DOHH2 (cell line): ENCODE data around the gene SCLY.

Experiments used
- H3F3A ChIP-seq: fragments of 200-600 bp; sonication (generic), shearing (Covaris generic); 2 replicates; pipeline ENCODE4 v1.6.0; 2016; ENCODE audit warnings: antibody characterized with exemption, mild to moderate bottlenecking; ENCODE audit not compliant: control insufficient read depth, insufficient read depth
- H3K27ac ChIP-seq: fragments of 200-600 bp; sonication (generic); 2 replicates; pipeline ENCODE4 v1.5.1; 2014; ENCODE audit warnings: low read depth, mild to moderate bottlenecking, low read length, moderate library complexity
- H3K27me3 ChIP-seq: fragments of 200-600 bp; sonication (generic); 2 replicates; pipeline ENCODE4 v1.6.1; 2014; ENCODE audit warnings: mild to moderate bottlenecking, low read length, mixed read lengths; ENCODE audit not compliant: control insufficient read depth
- H3K36me3 ChIP-seq: fragments of 200-600 bp; sonication (generic); 2 replicates; pipeline ENCODE4 v1.6.1; 2014; ENCODE audit warnings: mild to moderate bottlenecking, low read length, moderate library complexity, mixed read lengths; ENCODE audit not compliant: control insufficient read depth
- H3K4me1 ChIP-seq: fragments of 200-600 bp; sonication (generic); 2 replicates; pipeline ENCODE4 v1.6.1; 2014; ENCODE audit warnings: mild to moderate bottlenecking, low read length, mixed read lengths; ENCODE audit not compliant: control insufficient read depth
- H3K4me2 ChIP-seq: fragments of 200-600 bp; sonication (generic); 2 replicates; pipeline ENCODE4 v1.6.0; 2014; ENCODE audit warnings: mild to moderate bottlenecking, low read length, moderate library complexity
- H3K4me3 ChIP-seq: fragments of 200-600 bp; sonication (generic); 2 replicates; pipeline ENCODE4 v1.5.1; 2014; ENCODE audit warnings: mild to moderate bottlenecking, low read length, mixed read lengths
- H3K79me2 ChIP-seq: fragments of 200-600 bp; sonication (generic); 2 replicates; pipeline ENCODE4 v1.6.1; 2014; ENCODE audit warnings: mild to moderate bottlenecking, low read length, mixed read lengths; ENCODE audit not compliant: control insufficient read depth
- H3K9me2 ChIP-seq: fragments of 200-600 bp; sonication (generic); replicated peaks from 2 replicates; pipeline ENCODE4 v1.6.1; 2014; ENCODE audit warnings: mild to moderate bottlenecking, low read length, mixed read lengths; ENCODE audit not compliant: control insufficient read depth
- H3K9me3 ChIP-seq: fragments of 200-600 bp; sonication (generic); 2 replicates; pipeline ENCODE4 v1.6.1; 2014; ENCODE audit warnings: antibody characterized with exemption, low read length, mixed read lengths; ENCODE audit not compliant: control insufficient read depth, insufficient read depth
- H4K20me1 ChIP-seq: fragments of 200-600 bp; sonication (generic); 2 replicates; pipeline ENCODE4 v1.6.0; 2014; ENCODE audit warnings: low read depth, mild to moderate bottlenecking, antibody characterized with exemption, low read length, moderate library complexity; ENCODE audit not compliant: control insufficient read depth, insufficient read depth
- EZH2phosphoT487 ChIP-seq: fragments of 200-600 bp; sonication (generic); IDR thresholded peaks from 2 replicates; pipeline ENCODE4 v1.6.1; 2017; ENCODE audit warnings: borderline replicate concordance, mild to moderate bottlenecking, antibody characterized with exemption, low read length, moderate library complexity, mixed read lengths
- TF ChIP-seq, protein P1 (sequence below): fragments of 200-600 bp; sonication (generic); IDR thresholded peaks from one replicate; pipeline ENCODE4 v1.5.1; 2014; ENCODE audit warnings: antibody characterized with exemption, mild to moderate bottlenecking, low read depth, low read length; ENCODE audit not compliant: poor library complexity, severe bottlenecking

The SCLY gene

DNA sequence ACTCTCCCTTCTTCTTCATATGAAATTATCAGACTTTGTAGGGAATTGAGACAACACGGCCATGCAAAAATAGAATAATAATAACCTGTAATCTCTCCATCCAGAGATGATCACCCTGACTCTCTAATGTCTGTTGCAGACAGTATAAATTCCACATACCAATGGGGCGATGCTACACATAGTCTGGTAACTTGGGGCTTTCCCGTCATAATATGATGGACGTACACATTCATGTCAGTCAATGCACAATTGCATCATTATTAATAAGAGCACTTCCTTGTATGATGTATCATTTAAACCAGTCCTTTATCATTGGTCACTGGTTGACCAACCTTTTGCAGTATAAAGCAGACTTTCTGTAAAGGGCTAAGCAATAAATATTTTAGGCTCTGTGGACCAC lies 39.5 kb upstream of the SCLY start:
- no peak overlapping the region for H3K4me3 ChIP-seq
- no peaks in the 10 kb centered on the region for H3F3A ChIP-seq
- no peaks in the 10 kb centered on the region for H3K9me3 ChIP-seq
- H4K20me1 ChIP-seq, result no peaks in the 10 kb centered on the region
- H3K79me2 ChIP-seq, result no peaks in the 10 kb centered on the region
- no peaks in the 10 kb centered on the region for H3K36me3 ChIP-seq
- H3K4me1 ChIP-seq, result no peaks in the 10 kb centered on the region
- H3K27me3 ChIP-seq, result no peaks in the 10 kb centered on the region
- TF ChIP-seq EZH2phosphoT487, result no peak
- TF ChIP-seq, protein P1, sequence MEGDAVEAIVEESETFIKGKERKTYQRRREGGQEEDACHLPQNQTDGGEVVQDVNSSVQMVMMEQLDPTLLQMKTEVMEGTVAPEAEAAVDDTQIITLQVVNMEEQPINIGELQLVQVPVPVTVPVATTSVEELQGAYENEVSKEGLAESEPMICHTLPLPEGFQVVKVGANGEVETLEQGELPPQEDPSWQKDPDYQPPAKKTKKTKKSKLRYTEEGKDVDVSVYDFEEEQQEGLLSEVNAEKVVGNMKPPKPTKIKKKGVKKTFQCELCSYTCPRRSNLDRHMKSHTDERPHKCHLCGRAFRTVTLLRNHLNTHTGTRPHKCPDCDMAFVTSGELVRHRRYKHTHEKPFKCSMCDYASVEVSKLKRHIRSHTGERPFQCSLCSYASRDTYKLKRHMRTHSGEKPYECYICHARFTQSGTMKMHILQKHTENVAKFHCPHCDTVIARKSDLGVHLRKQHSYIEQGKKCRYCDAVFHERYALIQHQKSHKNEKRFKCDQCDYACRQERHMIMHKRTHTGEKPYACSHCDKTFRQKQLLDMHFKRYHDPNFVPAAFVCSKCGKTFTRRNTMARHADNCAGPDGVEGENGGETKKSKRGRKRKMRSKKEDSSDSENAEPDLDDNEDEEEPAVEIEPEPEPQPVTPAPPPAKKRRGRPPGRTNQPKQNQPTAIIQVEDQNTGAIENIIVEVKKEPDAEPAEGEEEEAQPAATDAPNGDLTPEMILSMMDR, result no peak
- no peak overlapping the region for H3K27ac ChIP-seq
- H3K9me2 ChIP-seq, result no peaks in the 10 kb centered on the region
- no peak overlapping the region for H3K4me2 ChIP-seq

DNA sequence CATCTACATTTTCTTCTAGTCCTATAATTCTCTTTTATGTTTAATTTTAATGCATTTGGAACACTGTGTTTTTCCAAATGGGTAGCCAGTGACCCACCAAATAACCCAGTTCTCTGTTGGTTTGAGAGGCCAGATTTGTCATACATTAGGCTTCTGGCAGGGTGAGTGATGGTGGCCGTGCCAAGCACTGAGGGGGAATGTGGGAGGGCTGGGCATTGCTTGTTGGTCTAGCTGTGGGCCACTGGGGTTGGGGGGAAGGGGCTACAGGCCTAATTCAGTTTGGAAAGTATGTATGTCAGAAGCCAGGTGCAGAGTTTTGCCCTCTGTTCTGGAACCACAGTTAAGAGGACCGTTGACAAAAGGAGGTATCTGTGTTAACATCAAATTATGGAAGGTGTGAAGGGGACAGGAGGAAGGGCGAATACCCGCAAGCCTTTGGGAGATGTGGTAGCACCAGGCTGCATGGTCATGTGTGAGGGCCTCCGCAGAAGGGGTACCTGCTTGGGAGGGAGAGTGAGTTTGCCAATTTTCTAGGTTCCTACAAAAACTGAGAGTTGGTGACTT lies 38.1 kb upstream of the SCLY start:
- TF ChIP-seq, protein P1, result no peak
- TF ChIP-seq EZH2phosphoT487, result no peak
- no peaks in the 10 kb centered on the region for H3K79me2 ChIP-seq
- no peak overlapping the region for H3K4me2 ChIP-seq

DNA sequence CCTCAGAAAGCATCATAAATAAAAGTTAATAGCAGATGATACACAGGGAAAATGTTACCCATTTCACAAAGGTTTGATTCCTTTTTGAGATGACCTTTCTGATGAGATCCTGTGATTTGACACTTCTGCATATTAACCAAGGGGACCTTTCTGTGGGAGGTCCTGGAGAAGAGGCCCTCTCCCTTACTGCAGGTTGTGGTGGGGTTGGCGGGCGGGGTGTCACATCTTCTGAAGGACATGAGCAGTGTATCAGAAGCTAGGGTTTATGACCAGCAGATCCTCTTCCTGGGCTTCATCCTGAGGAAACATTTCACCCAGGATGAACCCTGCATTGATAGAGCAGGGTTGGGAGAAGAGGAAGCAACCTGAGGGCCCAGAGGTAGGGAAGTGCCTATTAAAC lies 37.2 kb upstream of the SCLY start:
- no peaks in the 10 kb centered on the region for H3F3A ChIP-seq
- TF ChIP-seq EZH2phosphoT487, result no peak
- TF ChIP-seq, protein P1, result no peak
- H3K4me3 ChIP-seq, result no peak overlapping the region

More for the DNA sequence above, 38.1 kb upstream of the SCLY start:
- H3F3A ChIP-seq, result no peaks in the 10 kb centered on the region
- no peaks in the 10 kb centered on the region for H3K9me2 ChIP-seq
- H3K27ac ChIP-seq, result no peak overlapping the region
- no peaks in the 10 kb centered on the region for H3K4me1 ChIP-seq
- H3K36me3 ChIP-seq, result no peaks in the 10 kb centered on the region
- no peaks in the 10 kb centered on the region for H3K27me3 ChIP-seq
- H3K4me3 ChIP-seq, result no peak overlapping the region
- H4K20me1 ChIP-seq, result no peaks in the 10 kb centered on the region
- no peaks in the 10 kb centered on the region for H3K9me3 ChIP-seq

More for the DNA sequence above, 37.2 kb upstream of the SCLY start:
- Histone ChIP-seq H3K36me3 (no peaks in the 10 kb centered on the region), H3K27ac (no peak overlapping the region), H3K27me3 (no peaks in the 10 kb centered on the region), H3K4me1 (no peaks in the 10 kb centered on the region), H3K4me2 (no peak overlapping the region), H3K9me2 (no peaks in the 10 kb centered on the region), H4K20me1 (no peaks in the 10 kb centered on the region), H3K9me3 (no peaks in the 10 kb centered on the region), H3K79me2 (no peaks in the 10 kb centered on the region)
